Sigmoid colon (tissue), 7 donors: Measurements from ENCODE around the gene XPR1. TPM values are rescaled to one million over a fixed set of nuclear protein-coding genes. Genes with fewer than 3 reads are reported as not detected.

Experiments used
- DNase-seq: peaks from one replicate; pipeline ENCODE4 v3.0.0-alpha.2; 2019
- H3K27ac ChIP-seq, 4 donors: fragments of 200-600 bp; sonication (generic); one replicate each; pipeline ENCODE4 v1.5.1; 2016 to 2019; ENCODE audit warnings: mild to moderate bottlenecking in 1 of 4
- H3K27me3 ChIP-seq, 3 donors: fragments of 200-600 bp; sonication (generic); one replicate each; pipeline ENCODE4 v1.5.1; 2019; ENCODE audit warnings: mild to moderate bottlenecking in 1 of 3
- H3K36me3 ChIP-seq, 4 donors: fragments of 200-600 bp; sonication (generic); one replicate each; pipeline ENCODE4 v1.5.1; 2016 to 2019
- H3K4me1 ChIP-seq, 4 donors: fragments of 200-600 bp; sonication (generic); one replicate each; pipeline ENCODE4 v1.5.1; 2017 to 2019
- H3K4me3 ChIP-seq, 4 donors: fragments of 200-600 bp; sonication (generic); one replicate each; pipeline ENCODE4 v1.5.1; 2017 to 2019; ENCODE audit warnings: mild to moderate bottlenecking in 2 of 4, moderate library complexity in 1 of 4
- H3K9me3 ChIP-seq, 4 donors: fragments of 200-600 bp in 3 of 4; sonication (generic) in 3 of 4; one replicate each; pipeline versions ENCODE4 v1.5.1 to v1.6.1; 2013 to 2019
- EP300 ChIP-seq, 4 donors: sonication (generic); formaldehyde crosslinking; IDR thresholded peaks; one replicate each; pipeline ENCODE4 v1.6.1; 2017; ENCODE audit warnings: antibody characterized with exemption in 4 of 4
- POLR2A ChIP-seq, 2 donors: fragments of 450-650 bp; IDR thresholded peaks; one replicate each; pipeline ENCODE4 v1.6.1; 2016; ENCODE audit warnings: antibody characterized with exemption in 2 of 2, mild to moderate bottlenecking in 2 of 2, moderate library complexity in 2 of 2
- POLR2AphosphoS5 ChIP-seq, 4 donors: sonication (generic); formaldehyde crosslinking; IDR thresholded peaks; one replicate each; pipeline ENCODE4 v1.6.1; 2017; ENCODE audit warnings: antibody characterized with exemption in 4 of 4
- WGBS, 2 donors: extraction: QIAGEN DNeasy Blood & Tissue Kit; methylation state at CpG; one replicate each; pipeline ENCODE4 v1.1.7; 2013; 5-methylcytosine and 5-hydroxymethylcytosine counted together
- intact Hi-C: fragments of 100-400 bp; cut with DNase I; formaldehyde crosslinking; loops from one replicate; pipeline ENCODE4 v1.15.1; 2023
- polyA plus RNA-seq, 3 donors: library from polyadenylated mRNA; stranded (reverse); fragments of 200-250 nt; gene quantifications; one replicate each; pipeline ENCODE4 v1.2.3, GENCODE V29; 2013
- total RNA-seq, 4 donors: library from RNA; depleted of rRNA; stranded (reverse); fragments of >200 nt; gene quantifications; one replicate each; pipeline ENCODE4 v1.1.0, GENCODE V29; 2016
- TF ChIP-seq, protein P1 (sequence below), 4 experiments: fragments of 450-650 bp in 3 of 4; fragments of 200-600 bp in 1 of 4; IDR thresholded peaks; one replicate each; pipeline ENCODE4 v1.5.1; 2016 to 2019; ENCODE audit warnings: antibody characterized with exemption in 4 of 4, mild to moderate bottlenecking in 3 of 4, moderate library complexity in 2 of 4
- donor health status: healthy with polysubstance abuse.
- donor health status: Bipolar disorder and iron deficiency.
- donor health status: healthy.

The XPR1 gene
- total and polyA plus RNA-seq, 7 donors: 1.8 to 18.8 (median 11.3) TPM

GRCh38 chr1:180931529-180931928 is 299.7 kb downstream of the XPR1 start:
- intact Hi-C loops: no loop called here
- 77 to 94% methylated on average over 4 of the region's 4 CpGs for WGBS, 2 donors

GRCh38 chr1:180932378-180932777 is 300.6 kb downstream of the XPR1 start:
- WGBS, 2 donors: 95 to 96% methylated on average over 4 of the region's 4 CpGs
- H3K9me3 ChIP-seq: no peaks in the 10 kb centered on the region
- no peak overlapping the region for H3K27ac ChIP-seq
- H3K4me1 ChIP-seq: peaks cover 0 to 23% (median 20%) of the 10 kb centered on the region in 4 donors
- no peak for DNase-seq
- no peaks in the 10 kb centered on the region for H3K27me3 ChIP-seq
- intact Hi-C loops: no loop called here
- TF ChIP-seq EP300 (IDR thresholded peaks at IDR 0.05) (no peak), POLR2A (IDR thresholded peaks at IDR 0.05) (no peak), POLR2AphosphoS5 (IDR thresholded peaks at IDR 0.05) (no peak)
- TF ChIP-seq, protein P1, sequence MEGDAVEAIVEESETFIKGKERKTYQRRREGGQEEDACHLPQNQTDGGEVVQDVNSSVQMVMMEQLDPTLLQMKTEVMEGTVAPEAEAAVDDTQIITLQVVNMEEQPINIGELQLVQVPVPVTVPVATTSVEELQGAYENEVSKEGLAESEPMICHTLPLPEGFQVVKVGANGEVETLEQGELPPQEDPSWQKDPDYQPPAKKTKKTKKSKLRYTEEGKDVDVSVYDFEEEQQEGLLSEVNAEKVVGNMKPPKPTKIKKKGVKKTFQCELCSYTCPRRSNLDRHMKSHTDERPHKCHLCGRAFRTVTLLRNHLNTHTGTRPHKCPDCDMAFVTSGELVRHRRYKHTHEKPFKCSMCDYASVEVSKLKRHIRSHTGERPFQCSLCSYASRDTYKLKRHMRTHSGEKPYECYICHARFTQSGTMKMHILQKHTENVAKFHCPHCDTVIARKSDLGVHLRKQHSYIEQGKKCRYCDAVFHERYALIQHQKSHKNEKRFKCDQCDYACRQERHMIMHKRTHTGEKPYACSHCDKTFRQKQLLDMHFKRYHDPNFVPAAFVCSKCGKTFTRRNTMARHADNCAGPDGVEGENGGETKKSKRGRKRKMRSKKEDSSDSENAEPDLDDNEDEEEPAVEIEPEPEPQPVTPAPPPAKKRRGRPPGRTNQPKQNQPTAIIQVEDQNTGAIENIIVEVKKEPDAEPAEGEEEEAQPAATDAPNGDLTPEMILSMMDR (IDR thresholded peaks at IDR 0.05): no peak
- H3K4me3 ChIP-seq: no peak overlapping the region
- H3K36me3 ChIP-seq: peaks cover 0 to 54% (median 33%) of the 10 kb centered on the region in 4 donors

More at GRCh38 chr1:180931529-180931928, 299.7 kb downstream of the XPR1 start:
- TF ChIP-seq, protein P1 (IDR thresholded peaks at IDR 0.05): no peak
- no peak for TF ChIP-seq EP300 (IDR thresholded peaks at IDR 0.05)
- TF ChIP-seq POLR2A (IDR thresholded peaks at IDR 0.05): no peak
- no peak for TF ChIP-seq POLR2AphosphoS5 (IDR thresholded peaks at IDR 0.05)
- Histone ChIP-seq H3K4me3 (no peak overlapping the region), H3K9me3 (no peaks in the 10 kb centered on the region), H3K27ac (no peak overlapping the region), H3K27me3 (no peaks in the 10 kb centered on the region), H3K4me1 (peaks cover 0 to 31% (median 28%) of the 10 kb centered on the region in 4 donors), H3K36me3 (peaks cover 0 to 46% (median 24%) of the 10 kb centered on the region in 4 donors)
- DNase-seq: no peak

GRCh38 chr1:180933141-180933540 is 301.3 kb downstream of the XPR1 start:
- TF ChIP-seq, protein P1 (IDR thresholded peaks at IDR 0.05): no peak
- TF ChIP-seq POLR2A (IDR thresholded peaks at IDR 0.05) (no peak), POLR2AphosphoS5 (IDR thresholded peaks at IDR 0.05) (no peak), EP300 (IDR thresholded peaks at IDR 0.05) (no peak)
- peaks cover 0 to 15% (median 12%) of the 10 kb centered on the region in 4 donors for H3K4me1 ChIP-seq
- no peak for DNase-seq
- no peak overlapping the region for H3K27ac ChIP-seq
- intact Hi-C loops: no loop called here
- H3K9me3 ChIP-seq: no peaks in the 10 kb centered on the region
- H3K4me3 ChIP-seq: no peak overlapping the region
- H3K36me3 ChIP-seq: peaks cover 0 to 59% (median 36%) of the 10 kb centered on the region in 4 donors
- no peaks in the 10 kb centered on the region for H3K27me3 ChIP-seq

GRCh38 chr1:180934563-180934962 is 302.7 kb downstream of the XPR1 start:
- Histone ChIP-seq H3K4me1 (peaks cover 0 to under 1% (median 0%) of the 10 kb centered on the region in 4 donors), H3K27ac (no peak overlapping the region), H3K4me3 (no peak overlapping the region), H3K27me3 (no peaks in the 10 kb centered on the region), H3K36me3 (peaks cover 0 to 62% (median 41%) of the 10 kb centered on the region in 4 donors), H3K9me3 (no peaks in the 10 kb centered on the region)
- DNase-seq: no peak
- intact Hi-C loops: no loop called here
- WGBS, 2 donors: 60 to 87% methylated on average over 7 of the region's 7 CpGs
- TF ChIP-seq POLR2AphosphoS5 (IDR thresholded peaks at IDR 0.05): no peak
- TF ChIP-seq POLR2A (IDR thresholded peaks at IDR 0.05): no peak
- TF ChIP-seq, protein P1 (IDR thresholded peaks at IDR 0.05): no peak
- no peak for TF ChIP-seq EP300 (IDR thresholded peaks at IDR 0.05)
